ENCODE results near the gene DTX3. TPM values are rescaled to one million over a fixed set of nuclear protein-coding genes. Genes with fewer than 3 reads are reported as not detected.
"Not testable (repeated sequence)": the region's sequence is repeated elsewhere in the genome, so short reads cannot be mapped to it uniquely, and the experiment has no call there.

The DTX3 gene
- total RNA-seq, 2 donors from 2014 or later = 14.5 to 33.5 TPM

DNA sequence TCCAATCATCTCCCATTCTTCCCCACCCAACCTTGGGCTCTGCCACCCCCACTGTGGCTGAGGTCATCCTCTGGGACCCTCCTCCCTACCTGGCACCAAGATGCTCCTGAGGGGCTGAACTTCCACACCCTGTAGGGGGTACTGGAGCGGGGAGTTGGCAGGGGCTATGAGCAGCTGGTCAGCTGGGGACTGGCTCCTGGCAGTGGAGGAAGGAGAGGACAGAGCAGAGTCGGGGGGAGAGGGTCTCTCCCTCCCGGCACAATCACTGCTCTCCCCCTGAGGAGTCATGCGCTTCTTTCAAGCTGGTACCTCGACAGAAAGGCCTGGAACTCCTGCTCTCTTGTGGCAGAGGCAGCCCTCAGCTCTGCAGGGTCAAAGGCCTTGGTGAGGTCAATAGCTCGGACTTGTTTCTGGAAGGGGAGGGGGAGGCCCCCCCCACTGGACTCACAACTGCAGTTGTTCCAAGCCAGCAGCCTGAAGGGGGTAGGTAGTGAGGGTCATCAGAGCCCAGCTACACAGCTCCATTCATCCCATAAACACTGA lies 26.3 kb downstream of the DTX3 start:
- DNase-seq (ENCODE audit: low spot score in 2 of 2) (peak in 1 of 2 donors; percentile 2), ATAC-seq (no peak)
- H3K27ac Mint-ChIP-seq = no peak overlapping the region
- no peaks in the 10 kb centered on the region for H3K9me3 Mint-ChIP-seq
- no peaks in the 10 kb centered on the region for H3K36me3 Mint-ChIP-seq

GRCh38 chr12:57631566-57632072 lies 27.0 kb downstream of the DTX3 start:
- Mint-ChIP-seq H3K36me3 (no peaks in the 10 kb centered on the region), H3K27ac (no peak overlapping the region), H3K9me3 (no peaks in the 10 kb centered on the region)
- no peak for ATAC-seq
- no peak for DNase-seq (ENCODE audit: low spot score in 2 of 2)

DNA sequence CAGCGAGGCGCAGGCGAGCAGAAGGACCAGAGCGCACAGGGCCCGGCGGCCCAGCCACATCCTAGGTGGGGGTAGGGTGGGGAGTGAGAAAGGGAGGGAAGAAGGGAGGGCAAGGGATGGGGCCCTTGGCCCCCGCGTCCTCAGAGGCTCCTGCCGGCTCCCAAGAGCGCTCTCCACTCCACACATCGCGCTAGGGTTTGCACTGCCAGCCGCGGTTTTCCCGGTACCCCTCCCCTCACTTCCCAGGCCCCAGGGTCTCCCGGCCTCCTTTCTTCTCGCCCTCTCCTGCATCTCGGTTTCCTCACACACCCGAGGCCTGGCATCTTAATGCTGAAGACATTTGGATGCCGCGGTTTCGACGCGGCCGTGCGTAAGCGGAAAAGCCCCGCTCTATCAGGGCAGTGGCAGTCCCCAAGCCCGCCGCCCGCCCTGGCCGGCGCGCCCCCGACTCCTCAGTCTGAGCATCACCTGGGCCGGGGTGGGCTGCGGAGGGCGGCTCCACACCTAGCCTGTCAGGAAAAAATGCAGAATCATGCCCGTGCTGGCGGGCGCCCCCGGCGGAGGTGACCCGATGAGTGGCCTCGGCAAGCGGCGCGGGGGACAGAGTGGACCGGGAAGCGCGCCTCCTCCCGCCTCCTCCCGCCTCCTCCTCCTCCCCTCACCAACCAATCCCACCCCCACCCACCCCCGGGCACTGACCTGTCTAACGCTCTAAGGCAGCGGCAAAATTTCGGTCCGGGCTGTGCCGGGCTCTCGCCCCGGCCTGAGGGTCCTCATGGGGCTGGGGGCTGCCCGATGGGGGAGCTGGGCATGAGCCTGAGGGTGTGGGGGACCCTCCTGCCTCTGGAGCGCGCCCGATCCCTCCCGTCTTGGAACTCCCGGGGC lies 27.7 kb downstream of the DTX3 start:
- Mint-ChIP-seq H3K27ac (no peak overlapping the region), H3K9me3 (no peaks in the 10 kb centered on the region), H3K36me3 (no peaks in the 10 kb centered on the region)
- DNase-seq (ENCODE audit: low spot score in 2 of 2) = peak in 1 of 2 donors; percentile 41
- peak; percentile 38 to 57 for ATAC-seq

DNA sequence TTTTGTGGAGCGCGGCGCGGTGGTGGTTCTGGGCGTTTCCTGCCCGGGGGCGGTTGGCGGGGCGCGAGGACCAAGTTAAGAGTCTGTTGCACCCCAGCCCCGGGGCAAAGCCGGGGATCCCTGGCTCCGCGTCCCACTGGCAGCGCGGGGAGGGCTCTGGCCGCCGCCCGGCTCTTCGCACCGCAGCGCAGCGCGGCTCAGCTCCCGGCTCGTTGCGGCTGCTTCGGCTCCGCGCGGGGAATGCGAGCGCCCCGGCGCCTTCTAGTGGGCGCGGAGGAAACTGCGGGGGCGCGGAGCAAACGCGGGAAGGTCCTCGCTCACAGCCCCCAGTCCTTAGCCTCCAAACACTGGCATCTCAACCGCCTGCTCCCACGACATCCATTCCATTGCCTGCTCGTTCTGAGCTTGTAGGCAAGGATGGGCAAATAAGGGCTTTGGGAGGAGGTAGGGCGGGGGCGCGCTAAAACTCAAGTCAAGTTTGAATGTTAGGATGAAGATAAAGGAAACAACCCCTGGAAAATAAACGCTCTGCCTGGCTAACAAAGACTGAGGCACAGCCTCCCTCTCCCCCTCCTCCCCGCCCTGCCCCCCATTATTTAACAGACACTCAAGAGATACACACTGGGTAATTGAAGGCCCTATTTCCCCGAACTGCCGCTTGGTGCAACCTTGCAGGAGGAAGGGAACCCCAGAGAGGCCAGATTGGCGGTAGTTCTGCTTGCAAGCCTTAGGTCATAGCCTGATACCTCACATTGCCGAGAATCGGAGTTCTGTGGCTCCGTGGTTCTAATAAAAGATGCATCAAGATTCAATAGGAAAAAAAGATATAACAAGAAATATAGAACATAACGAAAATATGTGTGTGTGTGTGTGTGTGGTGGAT lies 28.6 kb downstream of the DTX3 start, which contains the start of gene B4GALNT1:
Gene B4GALNT1 (minus strand): TSS at position 244 of the 883 bp plus-strand sequence. CDS start 1,069 bp downstream, outside the sequence.
- Mint-ChIP-seq H3K36me3 (no peaks in the 10 kb centered on the region), H3K27ac (no peak within 1 kb of the TSS), H3K9me3 (no peaks in the 10 kb centered on the region)
- DNase-seq (ENCODE audit: low spot score in 2 of 2) (peak; percentile 74 to 85), ATAC-seq (peak; percentile 86 to 90)

GRCh38 chr12:57636731-57637130 lies 32.1 kb downstream of the DTX3 start:
- not testable (repeated sequence) for H3K36me3 Mint-ChIP-seq; DNase-seq (ENCODE audit: low spot score in 2 of 2); ATAC-seq; H3K27ac Mint-ChIP-seq; H3K9me3 Mint-ChIP-seq

DNA sequence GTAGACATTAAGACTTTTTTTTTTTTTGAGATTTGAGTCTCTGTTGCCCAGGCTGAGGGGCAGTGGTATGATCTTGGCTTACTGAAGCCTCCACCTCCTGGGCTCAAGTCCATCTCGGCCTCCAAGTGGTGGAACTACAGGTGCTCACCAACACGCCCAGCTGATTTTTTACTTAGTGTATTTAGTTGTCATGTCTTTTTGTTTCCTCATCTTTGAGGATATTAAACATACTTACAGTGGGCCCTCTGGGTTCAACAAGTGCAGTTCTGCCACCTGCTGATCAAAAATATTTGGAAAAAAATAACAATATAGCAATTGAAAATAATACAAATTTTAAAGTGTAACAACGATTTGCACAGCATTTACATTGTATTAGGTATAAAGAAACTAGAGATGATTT lies 32.7 kb downstream of the DTX3 start:
- DNase-seq (ENCODE audit: low spot score in 2 of 2) (no peak), ATAC-seq (no peak)
- Mint-ChIP-seq H3K36me3 (no peaks in the 10 kb centered on the region), H3K27ac (no peak overlapping the region), H3K9me3 (no peaks in the 10 kb centered on the region)

DNA sequence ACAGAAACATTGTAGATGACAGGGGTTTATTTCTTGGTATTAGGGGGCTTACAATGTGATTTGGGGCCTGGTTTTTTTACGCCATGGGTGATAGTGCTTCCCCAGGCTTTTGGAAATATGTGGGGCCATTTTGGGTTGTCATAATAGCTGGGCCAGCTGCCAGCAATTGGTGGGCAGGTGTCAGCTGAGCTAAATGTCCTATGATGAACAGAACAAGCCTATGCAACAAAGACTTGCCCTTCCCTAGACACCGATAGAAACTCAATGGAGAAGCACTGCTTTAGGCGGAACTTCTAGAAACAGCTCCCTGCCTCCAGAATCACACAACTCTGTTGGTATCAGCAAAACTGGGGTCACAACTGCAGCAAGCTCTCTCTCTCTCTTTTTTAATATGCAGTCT lies 33.5 kb downstream of the DTX3 start:
- Mint-ChIP-seq H3K9me3 (no peaks in the 10 kb centered on the region), H3K27ac (no peak overlapping the region), H3K36me3 (no peaks in the 10 kb centered on the region)
- DNase-seq (ENCODE audit: low spot score in 2 of 2) = no peak
- ATAC-seq = no peak

DNA sequence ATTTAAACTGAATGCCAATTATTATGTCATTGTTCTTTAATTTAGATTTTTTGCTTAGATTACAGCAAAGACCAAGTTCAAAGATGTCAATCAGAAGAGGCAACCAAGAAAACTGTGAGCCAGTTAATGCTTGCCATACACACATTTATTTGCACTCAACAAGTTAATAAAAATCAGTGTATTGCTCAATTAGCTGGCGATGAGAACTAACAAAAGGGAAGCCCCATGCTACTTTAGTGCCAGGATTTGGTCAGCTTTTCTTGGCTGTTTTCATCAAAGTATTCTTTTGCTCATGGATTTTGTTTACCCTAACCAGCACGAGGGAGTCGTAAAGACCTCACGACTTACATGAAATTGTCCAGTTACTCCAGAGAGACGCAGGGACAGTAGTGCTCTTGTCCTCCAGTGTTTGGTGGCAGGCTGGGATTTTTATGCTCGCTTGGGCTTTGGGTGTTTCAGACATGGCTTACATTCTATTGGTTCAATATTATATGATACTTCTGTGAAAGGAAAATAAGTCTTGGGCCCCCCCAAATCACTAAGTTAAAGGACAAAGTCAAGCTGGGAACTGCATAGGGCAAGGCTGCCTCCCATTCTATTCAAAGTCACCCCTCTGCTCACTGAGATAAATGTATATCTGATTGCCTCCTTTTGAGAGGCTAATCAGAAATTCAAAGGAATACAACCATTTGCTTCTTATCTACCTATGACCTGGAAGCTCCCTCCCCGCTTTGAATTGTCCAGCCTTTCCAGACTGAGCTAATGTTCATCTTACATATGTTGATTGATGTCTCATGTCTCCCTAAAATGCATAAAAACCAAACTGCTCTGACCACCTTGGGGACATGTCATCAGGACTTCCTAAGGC lies 35.8 kb downstream of the DTX3 start:
- peaks cover 0 to 5% of the 10 kb centered on the region in 2 donors for H3K36me3 Mint-ChIP-seq
- ATAC-seq (no peak), DNase-seq (ENCODE audit: low spot score in 2 of 2) (no peak)
- H3K9me3 Mint-ChIP-seq = no peaks in the 10 kb centered on the region
- no peak overlapping the region for H3K27ac Mint-ChIP-seq

DNA sequence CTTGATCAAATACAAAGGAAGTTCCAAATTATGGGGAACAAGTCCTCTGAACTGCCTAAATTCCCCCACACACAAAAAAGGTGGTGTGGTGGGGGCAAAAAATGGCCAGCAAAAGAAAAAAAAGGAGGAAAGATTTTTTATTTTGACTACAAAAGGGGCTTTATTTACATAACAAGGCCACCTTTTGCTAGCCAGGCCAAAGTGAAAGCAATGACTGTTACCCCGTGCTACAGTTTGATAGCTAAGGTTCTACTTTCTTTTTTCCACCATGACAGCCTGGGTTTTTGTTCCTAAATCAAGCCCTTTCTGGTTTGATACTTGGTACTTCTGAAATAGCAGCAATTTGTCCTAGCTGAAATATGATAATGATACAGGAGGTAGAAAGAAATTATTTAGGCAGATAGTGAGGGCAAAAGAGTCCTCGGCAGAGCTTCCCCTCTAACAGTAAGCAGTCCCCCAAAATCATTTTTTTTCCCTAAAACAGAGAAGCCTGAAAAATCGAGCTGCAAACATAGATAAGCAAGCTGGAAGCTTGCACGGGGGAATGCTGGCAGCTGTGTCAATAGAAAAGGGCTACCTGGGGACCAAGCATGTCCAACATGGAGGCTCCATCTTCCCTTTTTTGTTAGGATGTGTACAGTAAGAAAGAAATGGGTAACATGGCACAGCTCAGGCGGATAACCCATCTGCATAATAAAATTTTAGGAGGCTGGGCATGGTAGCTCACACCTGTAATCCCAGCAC lies 37.2 kb downstream of the DTX3 start:
- Mint-ChIP-seq H3K36me3 (peaks cover 0 to 13% of the 10 kb centered on the region in 2 donors), H3K27ac (no peak overlapping the region), H3K9me3 (no peaks in the 10 kb centered on the region)
- DNase-seq (ENCODE audit: low spot score in 2 of 2) (no peak), ATAC-seq (no peak)

DNA sequence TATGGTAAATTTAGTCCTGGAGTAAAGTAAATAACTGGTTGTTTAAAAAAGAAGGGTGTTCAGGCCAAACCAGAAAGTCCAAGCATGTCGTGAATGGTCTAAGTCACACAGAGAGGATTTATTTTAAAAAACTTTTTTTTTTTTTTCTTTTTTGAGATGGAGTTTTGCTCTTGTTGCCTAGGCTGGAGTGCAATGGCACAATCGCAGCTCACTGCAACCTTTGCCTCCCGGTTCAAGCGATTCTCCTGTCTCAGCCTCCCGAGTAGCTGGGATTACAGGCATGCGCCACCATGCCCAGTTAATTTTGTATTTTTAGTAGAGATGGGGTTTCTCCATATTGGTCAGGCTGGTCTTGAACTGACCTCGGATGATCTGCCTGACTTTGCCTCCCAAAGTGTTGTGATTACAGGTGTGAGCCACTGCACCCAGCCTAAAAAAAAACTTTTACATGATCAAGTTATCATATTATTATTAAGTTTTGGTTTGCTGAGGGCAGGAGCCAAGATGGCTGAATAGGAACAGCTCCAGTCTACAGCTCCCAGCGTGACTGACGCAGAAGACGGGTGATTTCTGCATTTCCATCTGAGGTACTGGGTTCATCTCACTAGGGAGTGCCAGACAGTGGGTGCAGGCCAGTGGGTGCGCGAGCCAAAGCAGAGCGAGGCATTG lies 41.5 kb downstream of the DTX3 start:
- not testable (repeated sequence) for DNase-seq (ENCODE audit: low spot score in 2 of 2); ATAC-seq; H3K27ac Mint-ChIP-seq; H3K9me3 Mint-ChIP-seq
- H3K36me3 Mint-ChIP-seq = peaks cover 0 to 13% of the 10 kb centered on the region in 2 donors

DNA sequence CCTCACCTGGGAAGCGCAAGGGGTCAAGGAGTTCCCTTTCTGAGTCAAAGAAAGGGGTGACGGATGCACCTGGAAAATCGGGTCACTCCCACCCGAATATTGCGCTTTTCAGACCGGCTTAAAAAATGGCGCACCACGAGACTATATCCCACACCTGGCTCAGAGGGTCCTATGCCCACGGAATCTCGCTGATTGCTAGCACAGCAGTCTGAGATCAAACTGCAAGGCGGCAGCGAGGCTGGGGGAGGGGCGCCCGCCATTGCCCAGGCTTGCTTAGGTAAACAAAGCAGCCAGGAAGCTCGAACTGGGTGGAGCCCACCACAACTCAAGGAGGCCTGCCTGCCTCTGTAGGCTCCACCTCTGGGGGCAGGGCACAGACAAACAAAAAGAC lies 42.0 kb downstream of the DTX3 start:
- not testable (repeated sequence) for ATAC-seq; DNase-seq (ENCODE audit: low spot score in 2 of 2); H3K9me3 Mint-ChIP-seq; H3K27ac Mint-ChIP-seq
- peaks cover 0 to 13% of the 10 kb centered on the region in 2 donors for H3K36me3 Mint-ChIP-seq

- Mint-ChIP-seq H3K36me3 (peaks cover 0 to 10% of the 10 kb centered on the region in 2 donors), H3K27ac (no peak overlapping the region), H3K9me3 (peaks cover 0 to 11% of the 10 kb centered on the region in 2 donors)
- ATAC-seq (no peak), DNase-seq (ENCODE audit: low spot score in 2 of 2) (no peak)
These were observed 49.4 kb downstream of the DTX3 start for GRCh38 chr12:57654042-57654441.

DNA sequence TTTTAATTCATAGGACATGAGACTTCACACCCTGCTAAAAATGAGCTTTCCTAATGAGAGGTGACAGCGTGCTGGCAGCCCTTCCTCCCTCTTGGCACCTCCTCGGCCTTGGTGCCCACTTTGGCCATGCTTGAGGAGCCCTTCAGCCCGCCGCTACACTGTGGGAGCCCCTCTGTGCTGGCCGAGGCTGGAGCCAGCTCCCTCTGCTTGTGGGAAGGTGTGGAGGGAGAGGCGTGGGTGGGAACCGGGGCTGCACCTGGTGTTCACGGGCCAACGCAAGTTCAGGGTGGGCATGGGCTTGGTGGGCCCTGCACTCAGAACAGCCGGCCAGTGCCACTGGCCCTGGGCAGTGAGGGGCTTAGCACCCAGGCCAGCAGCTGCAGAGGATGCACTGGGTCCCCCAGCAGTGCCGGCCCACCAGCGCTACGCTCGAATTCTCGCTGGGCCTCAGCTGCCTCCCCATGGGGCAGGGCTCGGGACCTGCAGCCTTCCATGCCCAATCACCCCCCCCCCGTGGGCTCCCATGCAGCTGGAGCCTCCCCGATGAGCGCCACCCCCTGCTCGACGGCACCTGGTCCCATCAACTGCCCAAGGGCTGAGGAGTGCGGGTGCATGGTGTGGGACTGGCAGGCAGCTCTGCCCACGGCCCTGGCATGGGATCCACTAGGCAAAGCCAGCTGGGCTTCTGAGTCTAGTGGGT lies 51.1 kb downstream of the DTX3 start:
- peaks cover 0 to 11% of the 10 kb centered on the region in 2 donors for H3K9me3 Mint-ChIP-seq
- ATAC-seq = no peak
- H3K36me3 Mint-ChIP-seq = peaks cover 0 to 10% of the 10 kb centered on the region in 2 donors
- no peak for DNase-seq (ENCODE audit: low spot score in 2 of 2)
- H3K27ac Mint-ChIP-seq = no peak overlapping the region

- not testable (repeated sequence) for ATAC-seq; H3K27ac Mint-ChIP-seq; DNase-seq (ENCODE audit: low spot score in 2 of 2)
- Mint-ChIP-seq H3K36me3 (peaks cover 0 to 16% of the 10 kb centered on the region in 2 donors), H3K9me3 (peaks cover 0 to 11% of the 10 kb centered on the region in 2 donors)
These were observed 51.8 kb downstream of the DTX3 start for GRCh38 chr12:57656408-57656807.

All from activated naive CD4-positive, alpha-beta T cell treated with anti-CD3 and anti-CD28 coated beads, Interleukin-2, amount 50 U/mL, for 72 hours (primary cell).